HL-60 (cell line): ENCODE data around the gene CHTF8.

Experiments used
- CTCF ChIP-seq: IDR thresholded peaks from one replicate; pipeline ENCODE4 v1.5.1; 2011; ENCODE audit warnings: low read length, control low read depth, inconsistent platforms; ENCODE audit not compliant: insufficient read depth
- SPI1 ChIP-seq: IDR thresholded peaks from 2 replicates; pipeline ENCODE4 v1.6.1; 2012; ENCODE audit warnings: low read depth, mild to moderate bottlenecking, borderline replicate concordance

GRCh38 chr16:69119536-69119935, 12.9 kb downstream of the CHTF8 start:
- no peak for TF ChIP-seq CTCF
- no peak for TF ChIP-seq SPI1
